Mesothelial cell of epicardium (in vitro differentiated cells): ENCODE data around the gene BAD. TPM values are rescaled to one million over a fixed set of nuclear protein-coding genes. Genes with fewer than 3 reads are reported as not detected.
A peak's percentile ranks its signal among the peaks of the same experiment; 100 is the strongest.
"Not testable (repeated sequence)": the region's sequence is repeated elsewhere in the genome, so short reads cannot be mapped to it uniquely, and the experiment has no call there.

Experiments
- DNase-seq, 2 experiments: peaks; one replicate each; pipeline ENCODE4 v3.0.0; 2021; ENCODE audit warnings: low spot score in 2 of 2; ENCODE audit not compliant: unreplicated experiment in 2 of 2
- H3K27ac Mint-ChIP-seq: 2 replicates; pipeline ENCODE4 v1.8.0; 2021; ENCODE audit warnings: mixed read lengths
- H3K27me3 Mint-ChIP-seq: 2 replicates; pipeline ENCODE4 v1.8.0; 2021; ENCODE audit warnings: low read depth, mixed read lengths
- H3K36me3 Mint-ChIP-seq: 2 replicates; pipeline ENCODE4 v1.8.0; 2021; ENCODE audit warnings: mixed read lengths
- H3K4me1 Mint-ChIP-seq: 2 replicates; pipeline ENCODE4 v1.8.0; 2021; ENCODE audit warnings: mixed read lengths
- H3K4me3 Mint-ChIP-seq: 2 replicates; pipeline ENCODE4 v1.8.0; 2021; ENCODE audit warnings: mild to moderate bottlenecking, moderate library complexity, mixed read lengths
- H3K9me3 Mint-ChIP-seq: 2 replicates; pipeline ENCODE4 v1.8.0; 2021; ENCODE audit warnings: mixed read lengths
- CTCF ChIP-seq: fragments of 200-600 bp; sonication (generic); IDR thresholded peaks from one replicate; pipeline ENCODE4 v1.5.0; 2021; ENCODE audit warnings: antibody characterized with exemption; ENCODE audit not compliant: unreplicated experiment
- total RNA-seq: library from RNA; stranded (reverse); gene quantifications from 3 replicates; pipeline ENCODE4 v1.2.1, GENCODE V29; 2021

Gene BAD
- total RNA-seq, 1 donor from 2014 or later = 50.2 TPM

- Mint-ChIP-seq H3K4me1 (peaks cover 14% of the 10 kb centered on the region), H3K27me3 (no peaks in the 10 kb centered on the region), H3K27ac (no peak overlapping the region), H3K4me3 (no peak overlapping the region), H3K36me3 (peaks cover 3% of the 10 kb centered on the region), H3K9me3 (no peaks in the 10 kb centered on the region)
- no peak for DNase-seq
- TF ChIP-seq CTCF = no peak
Observed at GRCh38 chr11:64312947-64313346, 28.5 kb upstream of the BAD start.

- H3K27ac Mint-ChIP-seq = peak overlapping the region; percentile 7
- H3K4me3 Mint-ChIP-seq = peak overlapping the region; percentile 15
- not testable (repeated sequence) for H3K9me3 Mint-ChIP-seq, H3K36me3 Mint-ChIP-seq, DNase-seq, H3K27me3 Mint-ChIP-seq
- peaks cover 15% of the 10 kb centered on the region for H3K4me1 Mint-ChIP-seq
Observed at GRCh38 chr11:64307795-64308194, 23.3 kb upstream of the BAD start.

GRCh38 chr11:64306876-64307622 is 22.6 kb upstream of the BAD start:
- Mint-ChIP-seq H3K4me1 (peaks cover 15% of the 10 kb centered on the region), H3K9me3 (no peaks in the 10 kb centered on the region), H3K36me3 (peaks cover 5% of the 10 kb centered on the region), H3K4me3 (peak overlapping the region; percentile 86), H3K27me3 (peaks cover 7% of the 10 kb centered on the region), H3K27ac (no peak overlapping the region)
- TF ChIP-seq CTCF = no peak
- no peak for DNase-seq

- TF ChIP-seq CTCF = no peak
- H3K9me3 Mint-ChIP-seq = no peaks in the 10 kb centered on the region
- peaks cover 5% of the 10 kb centered on the region for H3K36me3 Mint-ChIP-seq
- peaks cover 15% of the 10 kb centered on the region for H3K4me1 Mint-ChIP-seq
- peaks cover 12% of the 10 kb centered on the region for H3K27me3 Mint-ChIP-seq
- no peak for DNase-seq
- peak overlapping the region; percentile 86 for H3K4me3 Mint-ChIP-seq
- peak overlapping the region; percentile 89 for H3K27ac Mint-ChIP-seq
Observed at GRCh38 chr11:64306563-64306875, 22.1 kb upstream of the BAD start.

GRCh38 chr11:64305691-64306562 is 21.5 kb upstream of the BAD start:
- peaks cover 4% of the 10 kb centered on the region for H3K36me3 Mint-ChIP-seq
- H3K9me3 Mint-ChIP-seq = no peaks in the 10 kb centered on the region
- TF ChIP-seq CTCF = no peak
- peaks cover 14% of the 10 kb centered on the region for H3K4me1 Mint-ChIP-seq
- peaks cover 15% of the 10 kb centered on the region for H3K27me3 Mint-ChIP-seq
- H3K4me3 Mint-ChIP-seq = peak overlapping the region; percentile 86
- H3K27ac Mint-ChIP-seq = peak overlapping the region; percentile 89
- DNase-seq = peak in 1 of 2 experiments; percentile 56

GRCh38 chr11:64305075-64305690 is 20.7 kb upstream of the BAD start, which contains the start of gene ESRRA:
Gene ESRRA (plus strand): TSS chr11:64305524. CDS start chr11:64307180, 1,656 bp downstream.
- H3K4me3 Mint-ChIP-seq = peak within 1 kb of the TSS; percentile 86
- peaks cover 19% of the 10 kb centered on the region for H3K4me1 Mint-ChIP-seq
- H3K36me3 Mint-ChIP-seq = peaks cover 2% of the 10 kb centered on the region
- H3K27me3 Mint-ChIP-seq = peaks cover 22% of the 10 kb centered on the region
- no peak for TF ChIP-seq CTCF
- peak within 1 kb of the TSS; percentile 89 for H3K27ac Mint-ChIP-seq
- DNase-seq = peak; percentile 99 to 100
- no peaks in the 10 kb centered on the region for H3K9me3 Mint-ChIP-seq
